Measurements from ENCODE around the gene ANKRD18B.

ANKRD18B gene

DNA sequence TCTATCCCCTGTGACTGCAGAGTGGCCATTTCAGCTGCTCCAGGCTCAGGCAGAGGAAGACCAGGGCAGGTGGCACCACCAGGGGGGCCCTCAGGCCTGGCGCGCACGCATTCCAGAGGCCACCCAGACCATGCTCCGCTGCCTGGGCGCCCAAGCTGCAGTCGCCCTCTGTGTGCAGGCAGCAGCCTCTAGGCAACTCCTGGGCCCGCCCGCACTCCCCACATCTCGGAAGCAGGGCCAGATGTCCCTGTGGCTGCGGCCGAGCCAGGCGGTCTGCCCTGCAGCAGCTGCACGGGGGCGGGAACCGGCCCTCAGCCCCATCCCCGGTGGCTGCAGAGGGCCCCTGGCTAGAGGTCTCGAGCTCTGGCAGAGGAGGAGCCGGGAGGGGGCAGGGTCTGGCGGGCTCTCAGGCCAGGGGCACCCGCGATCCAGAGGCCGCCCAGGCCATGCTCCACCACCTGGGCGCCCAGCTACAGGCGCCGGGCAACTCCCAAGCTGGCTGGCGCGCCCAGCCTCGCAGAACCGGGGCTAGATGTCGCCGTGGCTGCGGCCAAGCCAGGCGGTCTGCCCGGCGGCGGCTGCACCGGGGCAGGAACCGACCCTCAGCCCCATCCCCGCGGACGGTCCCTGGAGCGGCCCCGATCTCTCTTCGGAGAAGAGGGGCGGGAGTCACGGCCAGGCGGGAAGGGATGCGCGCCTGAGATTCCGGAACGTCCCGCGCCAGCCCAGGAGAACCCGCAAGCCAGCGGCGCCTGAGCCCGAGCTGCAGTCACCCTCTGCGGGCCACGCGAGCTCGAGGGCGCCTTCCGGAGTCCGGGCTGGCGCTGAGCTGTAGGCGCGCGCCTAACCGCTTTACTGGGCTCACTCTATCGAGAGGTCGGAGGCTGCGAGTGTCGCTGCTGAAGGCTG lies at the start of gene ANKRD18B:
TSS of gene ANKRD18B (plus strand) at position 855 of the 909 bp plus-strand sequence. CDS start 239 bp downstream, outside the sequence.
- peak; percentile 99 for ATAC-seq

DNA sequence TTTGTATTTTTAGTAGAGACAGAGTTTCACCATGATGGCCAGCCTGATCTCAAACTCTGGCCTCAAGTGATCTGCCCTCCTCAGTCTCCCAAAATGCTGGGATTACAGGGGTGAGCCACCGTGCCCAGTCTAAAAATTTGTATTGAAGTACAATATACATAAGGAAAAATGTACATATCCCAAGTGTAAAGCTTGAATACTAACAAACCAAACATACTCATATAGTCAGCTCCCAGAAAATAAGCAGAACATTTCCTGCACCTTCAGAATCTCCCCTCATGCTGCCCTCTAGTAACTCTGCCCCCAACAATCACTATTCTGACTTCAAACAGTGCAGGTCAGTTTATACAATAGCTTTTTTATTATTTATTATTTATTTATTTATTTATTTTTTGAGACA lies 48.7 kb upstream of the ANKRD18B start:
- no peak for ATAC-seq

More for the DNA sequence above, at the start of gene ANKRD18B:
- TF ChIP-seq TCF4 (CRISPR knock-in tag; IDR thresholded peaks at IDR 0.05; ENCODE audit: borderline replicate concordance) = 0 out of 2 replicates have a peak, but pooled peaks have one; percentile 26

DNA sequence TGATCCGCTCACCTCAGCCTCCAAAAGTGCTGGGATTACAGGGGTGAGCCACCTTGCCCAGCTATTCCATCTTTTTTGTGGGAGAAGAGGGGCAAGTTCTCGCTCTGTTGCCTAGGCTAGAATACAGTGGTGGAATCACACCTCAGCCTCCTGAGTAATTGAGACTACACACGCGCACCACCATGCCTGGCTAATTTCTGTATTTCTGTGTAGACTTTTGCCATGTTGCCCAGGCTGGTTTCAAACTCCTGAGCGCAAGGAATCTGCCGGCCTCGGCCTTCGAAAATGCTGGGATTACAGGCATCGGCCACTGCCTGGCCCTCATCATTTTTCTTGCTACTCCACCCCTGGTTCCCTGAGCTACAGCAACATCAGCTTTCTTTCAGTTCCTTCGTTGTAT lies 47.5 kb upstream of the ANKRD18B start:
- ATAC-seq = no peak
- TF ChIP-seq OSR1 (CRISPR knock-in tag; IDR thresholded peaks at IDR 0.05) (no peak), RARB (CRISPR knock-in tag; IDR thresholded peaks at IDR 0.05) (no peak), TCF4 (CRISPR knock-in tag; IDR thresholded peaks at IDR 0.05; ENCODE audit: borderline replicate concordance) (no peak), ARNTL (CRISPR knock-in tag; IDR thresholded peaks at IDR 0.05; ENCODE audit: borderline replicate concordance, low read depth) (no peak), TOX (CRISPR knock-in tag; IDR thresholded peaks at IDR 0.05; ENCODE audit: borderline replicate concordance) (no peak), ZNF565 (CRISPR knock-in tag; conservative IDR thresholded peaks at IDR 0.05; ENCODE audit: low read depth) (no peak), CSDC2 (CRISPR knock-in tag; IDR thresholded peaks at IDR 0.05) (no peak), ZNF70 (CRISPR knock-in tag; IDR thresholded peaks at IDR 0.05) (no peak), ZNF8 (CRISPR knock-in tag; IDR thresholded peaks at IDR 0.05) (no peak), ZFP3 (CRISPR knock-in tag; IDR thresholded peaks at IDR 0.05) (no peak), PPARA (CRISPR knock-in tag; IDR thresholded peaks at IDR 0.05; ENCODE audit: borderline replicate concordance) (no peak)
- TF ChIP-seq, protein P1, sequence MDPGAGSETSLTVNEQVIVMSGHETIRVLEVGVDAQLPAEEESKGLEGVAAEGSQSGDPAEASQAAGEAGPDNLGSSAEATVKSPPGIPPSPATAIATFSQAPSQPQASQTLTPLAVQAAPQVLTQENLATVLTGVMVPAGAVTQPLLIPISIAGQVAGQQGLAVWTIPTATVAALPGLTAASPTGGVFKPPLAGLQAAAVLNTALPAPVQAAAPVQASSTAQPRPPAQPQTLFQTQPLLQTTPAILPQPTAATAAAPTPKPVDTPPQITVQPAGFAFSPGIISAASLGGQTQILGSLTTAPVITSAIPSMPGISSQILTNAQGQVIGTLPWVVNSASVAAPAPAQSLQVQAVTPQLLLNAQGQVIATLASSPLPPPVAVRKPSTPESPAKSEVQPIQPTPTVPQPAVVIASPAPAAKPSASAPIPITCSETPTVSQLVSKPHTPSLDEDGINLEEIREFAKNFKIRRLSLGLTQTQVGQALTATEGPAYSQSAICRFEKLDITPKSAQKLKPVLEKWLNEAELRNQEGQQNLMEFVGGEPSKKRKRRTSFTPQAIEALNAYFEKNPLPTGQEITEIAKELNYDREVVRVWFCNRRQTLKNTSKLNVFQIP (CRISPR knock-in tag; IDR thresholded peaks at IDR 0.05; ENCODE audit: borderline replicate concordance, low read depth) = no peak
- TF ChIP-seq, protein P2, sequence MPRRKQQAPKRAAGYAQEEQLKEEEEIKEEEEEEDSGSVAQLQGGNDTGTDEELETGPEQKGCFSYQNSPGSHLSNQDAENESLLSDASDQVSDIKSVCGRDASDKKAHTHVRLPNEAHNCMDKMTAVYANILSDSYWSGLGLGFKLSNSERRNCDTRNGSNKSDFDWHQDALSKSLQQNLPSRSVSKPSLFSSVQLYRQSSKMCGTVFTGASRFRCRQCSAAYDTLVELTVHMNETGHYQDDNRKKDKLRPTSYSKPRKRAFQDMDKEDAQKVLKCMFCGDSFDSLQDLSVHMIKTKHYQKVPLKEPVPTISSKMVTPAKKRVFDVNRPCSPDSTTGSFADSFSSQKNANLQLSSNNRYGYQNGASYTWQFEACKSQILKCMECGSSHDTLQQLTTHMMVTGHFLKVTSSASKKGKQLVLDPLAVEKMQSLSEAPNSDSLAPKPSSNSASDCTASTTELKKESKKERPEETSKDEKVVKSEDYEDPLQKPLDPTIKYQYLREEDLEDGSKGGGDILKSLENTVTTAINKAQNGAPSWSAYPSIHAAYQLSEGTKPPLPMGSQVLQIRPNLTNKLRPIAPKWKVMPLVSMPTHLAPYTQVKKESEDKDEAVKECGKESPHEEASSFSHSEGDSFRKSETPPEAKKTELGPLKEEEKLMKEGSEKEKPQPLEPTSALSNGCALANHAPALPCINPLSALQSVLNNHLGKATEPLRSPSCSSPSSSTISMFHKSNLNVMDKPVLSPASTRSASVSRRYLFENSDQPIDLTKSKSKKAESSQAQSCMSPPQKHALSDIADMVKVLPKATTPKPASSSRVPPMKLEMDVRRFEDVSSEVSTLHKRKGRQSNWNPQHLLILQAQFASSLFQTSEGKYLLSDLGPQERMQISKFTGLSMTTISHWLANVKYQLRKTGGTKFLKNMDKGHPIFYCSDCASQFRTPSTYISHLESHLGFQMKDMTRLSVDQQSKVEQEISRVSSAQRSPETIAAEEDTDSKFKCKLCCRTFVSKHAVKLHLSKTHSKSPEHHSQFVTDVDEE (CRISPR knock-in tag; IDR thresholded peaks at IDR 0.05) = no peak
- TF ChIP-seq, protein P3, sequence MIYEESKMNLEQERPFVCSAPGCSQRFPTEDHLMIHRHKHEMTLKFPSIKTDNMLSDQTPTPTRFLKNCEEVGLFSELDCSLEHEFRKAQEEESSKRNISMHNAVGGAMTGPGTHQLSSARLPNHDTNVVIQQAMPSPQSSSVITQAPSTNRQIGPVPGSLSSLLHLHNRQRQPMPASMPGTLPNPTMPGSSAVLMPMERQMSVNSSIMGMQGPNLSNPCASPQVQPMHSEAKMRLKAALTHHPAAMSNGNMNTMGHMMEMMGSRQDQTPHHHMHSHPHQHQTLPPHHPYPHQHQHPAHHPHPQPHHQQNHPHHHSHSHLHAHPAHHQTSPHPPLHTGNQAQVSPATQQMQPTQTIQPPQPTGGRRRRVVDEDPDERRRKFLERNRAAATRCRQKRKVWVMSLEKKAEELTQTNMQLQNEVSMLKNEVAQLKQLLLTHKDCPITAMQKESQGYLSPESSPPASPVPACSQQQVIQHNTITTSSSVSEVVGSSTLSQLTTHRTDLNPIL (CRISPR knock-in tag; IDR thresholded peaks at IDR 0.05; ENCODE audit: low read depth) = no peak

More for the DNA sequence above, 48.7 kb upstream of the ANKRD18B start:
- TF ChIP-seq ZNF70 (CRISPR knock-in tag; IDR thresholded peaks at IDR 0.05) = no peak
- no peak for TF ChIP-seq ZC3H10 (CRISPR knock-in tag; IDR thresholded peaks at IDR 0.05)
- no peak for TF ChIP-seq ARNTL (CRISPR knock-in tag; IDR thresholded peaks at IDR 0.05; ENCODE audit: borderline replicate concordance, low read depth)
- TF ChIP-seq ZFP3 (CRISPR knock-in tag; IDR thresholded peaks at IDR 0.05) = no peak
- TF ChIP-seq, protein P4, sequence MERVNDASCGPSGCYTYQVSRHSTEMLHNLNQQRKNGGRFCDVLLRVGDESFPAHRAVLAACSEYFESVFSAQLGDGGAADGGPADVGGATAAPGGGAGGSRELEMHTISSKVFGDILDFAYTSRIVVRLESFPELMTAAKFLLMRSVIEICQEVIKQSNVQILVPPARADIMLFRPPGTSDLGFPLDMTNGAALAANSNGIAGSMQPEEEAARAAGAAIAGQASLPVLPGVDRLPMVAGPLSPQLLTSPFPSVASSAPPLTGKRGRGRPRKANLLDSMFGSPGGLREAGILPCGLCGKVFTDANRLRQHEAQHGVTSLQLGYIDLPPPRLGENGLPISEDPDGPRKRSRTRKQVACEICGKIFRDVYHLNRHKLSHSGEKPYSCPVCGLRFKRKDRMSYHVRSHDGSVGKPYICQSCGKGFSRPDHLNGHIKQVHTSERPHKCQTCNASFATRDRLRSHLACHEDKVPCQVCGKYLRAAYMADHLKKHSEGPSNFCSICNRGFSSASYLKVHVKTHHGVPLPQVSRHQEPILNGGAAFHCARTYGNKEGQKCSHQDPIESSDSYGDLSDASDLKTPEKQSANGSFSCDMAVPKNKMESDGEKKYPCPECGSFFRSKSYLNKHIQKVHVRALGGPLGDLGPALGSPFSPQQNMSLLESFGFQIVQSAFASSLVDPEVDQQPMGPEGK (CRISPR knock-in tag; IDR thresholded peaks at IDR 0.05; ENCODE audit: borderline replicate concordance) = no peak
- TF ChIP-seq, protein P5, sequence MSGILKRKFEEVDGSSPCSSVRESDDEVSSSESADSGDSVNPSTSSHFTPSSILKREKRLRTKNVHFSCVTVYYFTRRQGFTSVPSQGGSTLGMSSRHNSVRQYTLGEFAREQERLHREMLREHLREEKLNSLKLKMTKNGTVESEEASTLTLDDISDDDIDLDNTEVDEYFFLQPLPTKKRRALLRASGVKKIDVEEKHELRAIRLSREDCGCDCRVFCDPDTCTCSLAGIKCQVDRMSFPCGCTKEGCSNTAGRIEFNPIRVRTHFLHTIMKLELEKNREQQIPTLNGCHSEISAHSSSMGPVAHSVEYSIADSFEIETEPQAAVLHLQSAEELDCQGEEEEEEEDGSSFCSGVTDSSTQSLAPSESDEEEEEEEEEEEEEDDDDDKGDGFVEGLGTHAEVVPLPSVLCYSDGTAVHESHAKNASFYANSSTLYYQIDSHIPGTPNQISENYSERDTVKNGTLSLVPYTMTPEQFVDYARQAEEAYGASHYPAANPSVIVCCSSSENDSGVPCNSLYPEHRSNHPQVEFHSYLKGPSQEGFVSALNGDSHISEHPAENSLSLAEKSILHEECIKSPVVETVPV (CRISPR knock-in tag; IDR thresholded peaks at IDR 0.05) = no peak
- TF ChIP-seq ESRRG (CRISPR knock-in tag; IDR thresholded peaks at IDR 0.05) = no peak
- no peak for TF ChIP-seq TCF4 (CRISPR knock-in tag; IDR thresholded peaks at IDR 0.05; ENCODE audit: borderline replicate concordance)
- TF ChIP-seq CSDC2 (CRISPR knock-in tag; IDR thresholded peaks at IDR 0.05) = no peak
- TF ChIP-seq ZNF565 (CRISPR knock-in tag; conservative IDR thresholded peaks at IDR 0.05; ENCODE audit: low read depth) = no peak
- TF ChIP-seq OSR1 (CRISPR knock-in tag; IDR thresholded peaks at IDR 0.05) = no peak
- TF ChIP-seq, protein P2 (CRISPR knock-in tag; IDR thresholded peaks at IDR 0.05) = no peak
- no peak for TF ChIP-seq RARB (CRISPR knock-in tag; IDR thresholded peaks at IDR 0.05)

Data from SK-N-SH treated with all-trans-retinoic acid at 6 μM for 48 hours (cell line).